ENCODE results near the gene CWC27.

Gene CWC27

DNA sequence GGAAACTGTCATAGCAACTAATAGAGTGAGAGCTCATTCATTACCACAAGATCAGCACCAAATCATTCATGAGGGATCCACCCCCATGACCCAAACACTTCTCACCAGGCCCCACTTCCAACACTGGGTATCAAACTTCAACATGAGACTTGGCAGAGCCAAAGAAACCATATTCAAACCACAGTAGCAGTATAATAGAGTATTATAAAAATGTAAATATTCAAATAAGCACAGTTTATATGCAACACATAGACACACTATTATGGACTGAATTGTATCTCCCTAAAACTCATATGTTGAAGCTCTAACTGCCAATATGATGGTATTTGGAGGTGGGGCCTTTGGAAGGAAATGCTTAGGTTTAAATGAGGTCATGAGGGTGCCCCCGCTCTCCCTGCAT is 240.5 kb downstream of the CWC27 start:
- no peak overlapping the region for H3K4me3 ChIP-seq (ENCODE audit: low read depth, low read length, poor library complexity, severe bottlenecking)

DNA sequence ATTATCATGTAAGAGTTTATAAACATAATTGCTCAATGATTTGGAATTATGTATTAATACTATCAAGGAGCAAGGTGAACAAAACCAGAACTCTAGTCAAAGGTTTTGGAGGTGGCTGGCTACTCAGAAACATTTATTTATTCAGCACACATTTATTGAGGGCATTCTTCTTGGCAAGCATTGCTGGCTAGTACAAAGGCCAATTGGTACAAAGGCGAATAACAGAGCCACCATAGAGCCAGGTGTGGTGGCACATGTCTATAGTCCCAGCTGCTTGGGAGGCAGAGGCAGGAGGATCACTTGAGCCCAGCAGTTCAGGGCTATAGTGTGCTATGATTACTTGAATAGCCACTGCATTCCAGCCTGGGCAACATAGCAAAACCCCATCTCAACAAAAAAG is 242.1 kb downstream of the CWC27 start:
- H3F3A ChIP-seq (ENCODE audit: insufficient read depth, low read length), result peaks cover 4% of the 10 kb centered on the region; the same call in 1 of the 2 replicates
- H3K9me2 ChIP-seq (ENCODE audit: low read depth, low read length), result no peaks in the 10 kb centered on the region
- no peak overlapping the region for H3K27ac ChIP-seq (ENCODE audit: low read depth, low read length, poor library complexity, severe bottlenecking)
- H3K4me1 ChIP-seq (ENCODE audit: insufficient read depth, low read length, severe bottlenecking), result no peaks in the 10 kb centered on the region
- no peaks in the 10 kb centered on the region for H3K79me2 ChIP-seq (ENCODE audit: insufficient read depth, low read length)
- TF ChIP-seq, protein P1, sequence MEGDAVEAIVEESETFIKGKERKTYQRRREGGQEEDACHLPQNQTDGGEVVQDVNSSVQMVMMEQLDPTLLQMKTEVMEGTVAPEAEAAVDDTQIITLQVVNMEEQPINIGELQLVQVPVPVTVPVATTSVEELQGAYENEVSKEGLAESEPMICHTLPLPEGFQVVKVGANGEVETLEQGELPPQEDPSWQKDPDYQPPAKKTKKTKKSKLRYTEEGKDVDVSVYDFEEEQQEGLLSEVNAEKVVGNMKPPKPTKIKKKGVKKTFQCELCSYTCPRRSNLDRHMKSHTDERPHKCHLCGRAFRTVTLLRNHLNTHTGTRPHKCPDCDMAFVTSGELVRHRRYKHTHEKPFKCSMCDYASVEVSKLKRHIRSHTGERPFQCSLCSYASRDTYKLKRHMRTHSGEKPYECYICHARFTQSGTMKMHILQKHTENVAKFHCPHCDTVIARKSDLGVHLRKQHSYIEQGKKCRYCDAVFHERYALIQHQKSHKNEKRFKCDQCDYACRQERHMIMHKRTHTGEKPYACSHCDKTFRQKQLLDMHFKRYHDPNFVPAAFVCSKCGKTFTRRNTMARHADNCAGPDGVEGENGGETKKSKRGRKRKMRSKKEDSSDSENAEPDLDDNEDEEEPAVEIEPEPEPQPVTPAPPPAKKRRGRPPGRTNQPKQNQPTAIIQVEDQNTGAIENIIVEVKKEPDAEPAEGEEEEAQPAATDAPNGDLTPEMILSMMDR (IDR thresholded peaks at IDR 0.05; ENCODE audit: low read length), result no peak
- no peak for TF ChIP-seq EZH2 (IDR thresholded peaks at IDR 0.05; ENCODE audit: borderline replicate concordance, low read length)
- H3K9ac ChIP-seq (ENCODE audit: low read length), result no peak overlapping the region
- H3K4me2 ChIP-seq (ENCODE audit: low read length), result no peak overlapping the region
- H2AFZ ChIP-seq (ENCODE audit: low read length), result no peak overlapping the region
- H3K9me3 ChIP-seq (ENCODE audit: low read length), result no peaks in the 10 kb centered on the region
- H3K27me3 ChIP-seq (ENCODE audit: insufficient read depth, low read length), result no peaks in the 10 kb centered on the region
- H4K20me1 ChIP-seq (ENCODE audit: insufficient read depth, low read length), result no peaks in the 10 kb centered on the region
- no peak overlapping the region for H3K4me3 ChIP-seq (ENCODE audit: low read depth, low read length, poor library complexity, severe bottlenecking)
- no peaks in the 10 kb centered on the region for H3K36me3 ChIP-seq (ENCODE audit: insufficient read depth, low read length)

More for the DNA sequence above, 240.5 kb downstream of the CWC27 start:
- no peaks in the 10 kb centered on the region for H3F3A ChIP-seq (ENCODE audit: insufficient read depth, low read length)
- no peaks in the 10 kb centered on the region for H3K36me3 ChIP-seq (ENCODE audit: insufficient read depth, low read length)
- H4K20me1 ChIP-seq (ENCODE audit: insufficient read depth, low read length), result no peaks in the 10 kb centered on the region
- H2AFZ ChIP-seq (ENCODE audit: low read length), result no peak overlapping the region
- no peak overlapping the region for H3K4me2 ChIP-seq (ENCODE audit: low read length)
- H3K9me2 ChIP-seq (ENCODE audit: low read depth, low read length), result no peaks in the 10 kb centered on the region
- no peaks in the 10 kb centered on the region for H3K27me3 ChIP-seq (ENCODE audit: insufficient read depth, low read length)
- H3K4me1 ChIP-seq (ENCODE audit: insufficient read depth, low read length, severe bottlenecking), result no peaks in the 10 kb centered on the region
- H3K9me3 ChIP-seq (ENCODE audit: low read length), result no peaks in the 10 kb centered on the region
- no peak for TF ChIP-seq EZH2 (IDR thresholded peaks at IDR 0.05; ENCODE audit: borderline replicate concordance, low read length)
- TF ChIP-seq, protein P1 (IDR thresholded peaks at IDR 0.05; ENCODE audit: low read length), result no peak
- no peak overlapping the region for H3K9ac ChIP-seq (ENCODE audit: low read length)
- H3K79me2 ChIP-seq (ENCODE audit: insufficient read depth, low read length), result no peaks in the 10 kb centered on the region
- no peak overlapping the region for H3K27ac ChIP-seq (ENCODE audit: low read depth, low read length, poor library complexity, severe bottlenecking)

DNA sequence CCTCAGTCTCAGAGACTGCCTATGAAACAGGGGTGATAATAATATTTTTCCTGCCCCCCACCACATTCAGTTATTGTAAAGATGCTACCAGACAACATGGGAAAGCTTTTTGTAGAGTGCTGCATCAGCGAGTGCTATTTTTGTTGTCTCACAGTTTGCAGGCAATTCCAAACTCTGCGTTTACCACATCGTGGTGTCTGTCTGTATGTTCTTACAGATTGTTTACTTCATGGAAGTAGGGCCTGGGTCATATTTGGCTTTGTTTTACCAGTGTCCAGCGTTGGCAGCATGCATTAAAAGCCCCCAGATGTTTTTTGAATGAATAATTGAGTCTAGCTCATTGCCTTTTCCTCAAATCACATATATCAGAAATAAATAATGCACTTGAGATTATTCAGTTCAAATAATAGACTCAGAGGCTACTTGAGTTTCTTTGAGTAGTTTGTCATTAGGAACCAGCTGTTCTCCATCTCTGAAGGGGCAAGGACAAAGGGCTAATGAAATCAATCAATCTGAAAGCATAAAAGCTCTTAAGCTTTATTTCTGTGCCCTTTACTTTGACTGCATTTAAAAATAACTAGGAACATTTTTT is 243.7 kb downstream of the CWC27 start:
- TF ChIP-seq EZH2 (IDR thresholded peaks at IDR 0.05; ENCODE audit: borderline replicate concordance, low read length), result no peak
- TF ChIP-seq, protein P1 (IDR thresholded peaks at IDR 0.05; ENCODE audit: low read length), result no peak
- H3K9me3 ChIP-seq (ENCODE audit: low read length), result no peaks in the 10 kb centered on the region
- H4K20me1 ChIP-seq (ENCODE audit: insufficient read depth, low read length), result no peaks in the 10 kb centered on the region
- H3K4me1 ChIP-seq (ENCODE audit: insufficient read depth, low read length, severe bottlenecking), result no peaks in the 10 kb centered on the region
- H3K79me2 ChIP-seq (ENCODE audit: insufficient read depth, low read length), result no peaks in the 10 kb centered on the region
- no peak overlapping the region for H3K9ac ChIP-seq (ENCODE audit: low read length)
- H3K4me3 ChIP-seq (ENCODE audit: low read depth, low read length, poor library complexity, severe bottlenecking), result no peak overlapping the region
- peaks cover 4% of the 10 kb centered on the region; the same call in 1 of the 2 replicates for H3F3A ChIP-seq (ENCODE audit: insufficient read depth, low read length)
- H3K9me2 ChIP-seq (ENCODE audit: low read depth, low read length), result no peaks in the 10 kb centered on the region
- no peaks in the 10 kb centered on the region for H3K36me3 ChIP-seq (ENCODE audit: insufficient read depth, low read length)
- H3K4me2 ChIP-seq (ENCODE audit: low read length), result no peak overlapping the region
- H2AFZ ChIP-seq (ENCODE audit: low read length), result no peak overlapping the region
- no peak overlapping the region for H3K27ac ChIP-seq (ENCODE audit: low read depth, low read length, poor library complexity, severe bottlenecking)
- no peaks in the 10 kb centered on the region for H3K27me3 ChIP-seq (ENCODE audit: insufficient read depth, low read length)
